Measurements from ENCODE around the gene CTBP2.

The CTBP2 gene

GRCh38 chr10:124943301-124944092 lies 216.9 kb downstream of the CTBP2 start:
- H3K36me3 ChIP-seq (ENCODE audit: low read length) = no peaks in the 10 kb centered on the region; the same call in 1 of the 2 replicates
- H3K9ac ChIP-seq (ENCODE audit: low read length) = no peak overlapping the region
- H3K4me2 ChIP-seq (ENCODE audit: low read depth, low read length, poor library complexity, severe bottlenecking) = no peak overlapping the region
- no peaks in the 10 kb centered on the region for H3K27me3 ChIP-seq (ENCODE audit: low read length)
- TF ChIP-seq CTCF (IDR thresholded peaks at IDR 0.05; ENCODE audit: insufficient read depth, low read length, poor library complexity, severe bottlenecking) = no peak
- H4K20me1 ChIP-seq (ENCODE audit: low read depth, low read length) = peaks cover 17% of the 10 kb centered on the region
- H2AFZ ChIP-seq (ENCODE audit: low read depth, low read length, severe bottlenecking) = no peak overlapping the region
- H3F3A ChIP-seq (ENCODE audit: insufficient read depth) = no peaks in the 10 kb centered on the region
- no peaks in the 10 kb centered on the region for H3K9me3 ChIP-seq (ENCODE audit: insufficient read depth, low read length)
- H3K27ac ChIP-seq (ENCODE audit: low read depth, low read length) = no peak overlapping the region
- peaks cover 94% of the 10 kb centered on the region for H3K79me2 ChIP-seq (ENCODE audit: insufficient read depth, low read length)
- H3K4me3 ChIP-seq (ENCODE audit: insufficient read depth, low read length, poor library complexity, severe bottlenecking) = no peak overlapping the region
- H3K9me2 ChIP-seq (replicated peaks; ENCODE audit: insufficient read depth, low read length) = no peaks in the 10 kb centered on the region

GRCh38 chr10:124942317-124943169 lies 217.8 kb downstream of the CTBP2 start:
- H4K20me1 ChIP-seq (ENCODE audit: low read depth, low read length) = peaks cover 24% of the 10 kb centered on the region
- no peak overlapping the region for H3K4me2 ChIP-seq (ENCODE audit: low read depth, low read length, poor library complexity, severe bottlenecking)
- H3K9ac ChIP-seq (ENCODE audit: low read length) = no peak overlapping the region
- no peaks in the 10 kb centered on the region for H3K36me3 ChIP-seq (ENCODE audit: low read length)
- H3K9me3 ChIP-seq (ENCODE audit: insufficient read depth, low read length) = no peaks in the 10 kb centered on the region
- H3K4me3 ChIP-seq (ENCODE audit: insufficient read depth, low read length, poor library complexity, severe bottlenecking) = no peak overlapping the region
- H2AFZ ChIP-seq (ENCODE audit: low read depth, low read length, severe bottlenecking) = no peak overlapping the region
- no peaks in the 10 kb centered on the region for H3K27me3 ChIP-seq (ENCODE audit: low read length)
- H3K9me2 ChIP-seq (replicated peaks; ENCODE audit: insufficient read depth, low read length) = no peaks in the 10 kb centered on the region
- no peak overlapping the region for H3K27ac ChIP-seq (ENCODE audit: low read depth, low read length)
- TF ChIP-seq CTCF (IDR thresholded peaks at IDR 0.05; ENCODE audit: insufficient read depth, low read length, poor library complexity, severe bottlenecking) (no peak), EZH2phosphoT487 (conservative IDR thresholded peaks at IDR 0.05; ENCODE audit: low read length) (no peak)
- no peaks in the 10 kb centered on the region for H3F3A ChIP-seq (ENCODE audit: insufficient read depth)
- H3K79me2 ChIP-seq (ENCODE audit: insufficient read depth, low read length) = peaks cover 94% of the 10 kb centered on the region

- H3K9me3 ChIP-seq (ENCODE audit: insufficient read depth, low read length) = no peaks in the 10 kb centered on the region
- H2AFZ ChIP-seq (ENCODE audit: low read depth, low read length, severe bottlenecking) = no peak within 1 kb of the TSS
- H3K4me3 ChIP-seq (ENCODE audit: insufficient read depth, low read length, poor library complexity, severe bottlenecking) = no peak within 1 kb of the TSS
- peaks cover 25% of the 10 kb centered on the region for H4K20me1 ChIP-seq (ENCODE audit: low read depth, low read length)
- no peaks in the 10 kb centered on the region for H3K27me3 ChIP-seq (ENCODE audit: low read length)
- no peaks in the 10 kb centered on the region for H3K9me2 ChIP-seq (replicated peaks; ENCODE audit: insufficient read depth, low read length)
- H3K9ac ChIP-seq (ENCODE audit: low read length) = no peak within 1 kb of the TSS
- peaks cover 94% of the 10 kb centered on the region for H3K79me2 ChIP-seq (ENCODE audit: insufficient read depth, low read length)
- H3K4me2 ChIP-seq (ENCODE audit: low read depth, low read length, poor library complexity, severe bottlenecking) = no peak within 1 kb of the TSS
- no peaks in the 10 kb centered on the region for H3K36me3 ChIP-seq (ENCODE audit: low read length)
- TF ChIP-seq CTCF (IDR thresholded peaks at IDR 0.05; ENCODE audit: insufficient read depth, low read length, poor library complexity, severe bottlenecking) = no peak
- TF ChIP-seq EZH2phosphoT487 (conservative IDR thresholded peaks at IDR 0.05; ENCODE audit: low read length) = no peak
- H3F3A ChIP-seq (ENCODE audit: insufficient read depth) = no peaks in the 10 kb centered on the region
- H3K27ac ChIP-seq (ENCODE audit: low read depth, low read length) = no peak within 1 kb of the TSS
Observed at GRCh38 chr10:124941823-124942222, 218.5 kb downstream of the CTBP2 start, which contains the start of gene ZRANB1. Gene ZRANB1 (plus strand): TSS chr10:124942123. CDS start chr10:124942494, 371 bp downstream.
